OCI-LY1 (cell line): ENCODE results near the gene AHSP.

Experiments
- CTCF ChIP-seq: fragments of 200-600 bp; sonication (generic), shearing (Covaris generic); IDR thresholded peaks from 2 replicates; pipeline ENCODE4 v1.5.1; 2017; ENCODE audit warnings: mild to moderate bottlenecking, antibody characterized with exemption, low read length, moderate library complexity, mixed read lengths
- EZH2 ChIP-seq: fragments of 200-600 bp; sonication (generic), shearing (Covaris generic); IDR thresholded peaks from 2 replicates; pipeline ENCODE4 v1.8.0; 2017; ENCODE audit warnings: borderline replicate concordance, mixed run types, mild to moderate bottlenecking, antibody characterized with exemption, low read length, moderate library complexity, mixed read lengths

DNA sequence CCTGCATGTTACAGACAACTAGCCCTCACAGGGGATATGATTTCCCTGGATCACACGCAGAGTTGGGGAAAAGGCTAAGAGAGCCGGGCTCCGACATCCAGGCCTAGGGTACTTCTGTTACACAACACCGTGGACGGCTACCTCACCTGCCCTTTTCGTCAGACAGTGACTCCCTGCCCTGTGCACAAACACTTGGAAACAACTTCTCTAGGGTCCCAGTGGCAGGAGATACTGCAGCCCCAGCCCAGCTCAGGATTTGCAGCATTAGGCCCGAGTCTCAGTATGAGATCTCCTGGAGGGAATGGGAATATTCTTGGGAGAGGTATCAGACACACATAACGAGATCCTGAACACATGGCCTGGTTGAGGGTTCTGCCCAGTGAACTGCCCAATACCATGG, 27.8 kb upstream of the AHSP start:
- no peak for TF ChIP-seq CTCF
- TF ChIP-seq EZH2 = no peak
